Right renal cortex interstitium (tissue), 3 donors: ENCODE data around the gene MAFF. TPM values are rescaled to one million over a fixed set of nuclear protein-coding genes. Genes with fewer than 3 reads are reported as not detected.

Experiments
- polyA plus RNA-seq, 3 donors: library from polyadenylated mRNA; unstranded; fragments of 120-200 nt; gene quantifications; one replicate each; pipeline ENCODE4 v1.2.1, GENCODE V29; 2013; ENCODE audit not compliant: insufficient read length in 3 of 3

MAFF gene
- polyA plus RNA-seq, 3 donors: 2.3 to 2.5 (median 2.5) TPM

Other genes with a start within 250 kb of the MAFF start
- 1 to 10 TPM; 5.8 to 6.5 (median 5.9) TPM for gene C22orf23, start 248.4 kb upstream of the MAFF start, polyA plus RNA-seq
- gene POLR2F, start 248.3 kb upstream of the MAFF start, polyA plus RNA-seq: 10 to 100 TPM; 66.2 to 78.4 (median 72.5) TPM
- under 1 TPM; 0.46 to 0.86 (median 0.62) TPM for gene SOX10, start 217.4 kb upstream of the MAFF start, polyA plus RNA-seq
- gene PICK1, start 144.6 kb upstream of the MAFF start, polyA plus RNA-seq: 10 to 100 TPM; 26.6 to 32.0 (median 28.1) TPM
- gene SLC16A8, start 117.8 kb upstream of the MAFF start, polyA plus RNA-seq: 1 to 10 TPM in 1 of 3 donors, under 1 TPM in 2; 0.24 to 1.0 (median 0.76) TPM
- 1 to 10 TPM; 4.3 to 4.8 (median 4.3) TPM for gene BAIAP2L2, start 91.3 kb upstream of the MAFF start, polyA plus RNA-seq
- 10 to 100 TPM; 29.3 to 42.3 (median 29.9) TPM for gene PLA2G6, start 20.2 kb upstream of the MAFF start, polyA plus RNA-seq
- 10 to 100 TPM; 38.6 to 43.2 (median 39.8) TPM for gene TMEM184B, start 71.0 kb downstream of the MAFF start, polyA plus RNA-seq
- 100 to 1,000 TPM; 101 to 111 (median 107) TPM for gene CSNK1E, start 115.4 kb downstream of the MAFF start, polyA plus RNA-seq